Stimulated activated naive CD4-positive, alpha-beta T cell (primary cell): ENCODE data around the gene USP35.
"Not testable (repeated sequence)": the region's sequence is repeated elsewhere in the genome, so short reads cannot be mapped to it uniquely, and the experiment has no call there.

Experiments
- DNase-seq, 6 experiments: peaks; one replicate each; lab custom pipeline; 2025; lab: John Stamatoyannopoulos, UW

USP35 gene

GRCh38 chr11:78233046-78233445 is 44.3 kb downstream of the USP35 start:
- DNase-seq, result not testable (repeated sequence)

- DNase-seq, result no peak
Observed at GRCh38 chr11:78234006-78234405, 45.3 kb downstream of the USP35 start.

GRCh38 chr11:78237293-78238046 is 48.8 kb downstream of the USP35 start:
- no peak for DNase-seq

- DNase-seq, result no peak
Observed at GRCh38 chr11:78239781-78240180, 51.1 kb downstream of the USP35 start.

GRCh38 chr11:78241475-78241874 is 52.8 kb downstream of the USP35 start:
- DNase-seq, result no peak

- DNase-seq, result no peak
Observed at GRCh38 chr11:78244080-78244479, 55.4 kb downstream of the USP35 start.

- no peak for DNase-seq
Observed at GRCh38 chr11:78244546-78245255, 56.0 kb downstream of the USP35 start.

GRCh38 chr11:78248191-78248590 is 59.5 kb downstream of the USP35 start:
- no peak for DNase-seq

GRCh38 chr11:78248903-78249302 is 60.2 kb downstream of the USP35 start:
- DNase-seq, result no peak

GRCh38 chr11:78250099-78250498 is 61.4 kb downstream of the USP35 start:
- no peak for DNase-seq

GRCh38 chr11:78251083-78251775 is 62.5 kb downstream of the USP35 start:
- DNase-seq, result no peak

- DNase-seq, result no peak
Observed at GRCh38 chr11:78253797-78254196, 65.1 kb downstream of the USP35 start.

- DNase-seq, result no peak
Observed at GRCh38 chr11:78254268-78254667, 65.5 kb downstream of the USP35 start.

- no peak for DNase-seq
Observed at GRCh38 chr11:78255919-78256318, 67.2 kb downstream of the USP35 start.

GRCh38 chr11:78256962-78257361 is 68.2 kb downstream of the USP35 start:
- no peak for DNase-seq

- DNase-seq, result no peak
Observed at GRCh38 chr11:78257654-78258053, 68.9 kb downstream of the USP35 start.

GRCh38 chr11:78259777-78260487 is 71.2 kb downstream of the USP35 start:
- DNase-seq, result no peak

- DNase-seq, result no peak
Observed at GRCh38 chr11:78261367-78261766, 72.6 kb downstream of the USP35 start.

- no peak for DNase-seq
Observed at GRCh38 chr11:78261828-78262227, 73.1 kb downstream of the USP35 start.

- DNase-seq, result no peak
Observed at GRCh38 chr11:78262238-78262637, 73.5 kb downstream of the USP35 start.

- no peak for DNase-seq
Observed at GRCh38 chr11:78262691-78263090, 74.0 kb downstream of the USP35 start.
